GM23338 (cell line): ENCODE results near the gene SETDB2. TPM values are rescaled to one million over a fixed set of nuclear protein-coding genes. Genes with fewer than 3 reads are reported as not detected.

Experiments
- ATAC-seq: fragments of 200-7000 bp; cut with Tn5 transposase; 3 replicates; pipeline ENCODE4 v1.9.1; 2020
- DNase-seq: peaks from one replicate; pipeline ENCODE4 v3.0.0-alpha.2; 2015; ENCODE audit warnings: low spot score
- H2AFZ ChIP-seq: fragments of 200-600 bp; sonication (generic); 2 replicates; pipeline ENCODE4 v1.8.0; 2016; ENCODE audit warnings: antibody characterized with exemption, mild to moderate bottlenecking, moderate library complexity
- H3F3A ChIP-seq: fragments of 200-600 bp; sonication (generic); replicated peaks from 2 replicates; pipeline ENCODE4 v1.8.0; 2017; ENCODE audit warnings: antibody characterized with exemption, mixed run types, low read depth
- H3K27ac ChIP-seq: fragments of 200-600 bp; sonication (generic); 2 replicates; pipeline ENCODE4 v1.6.1; 2016; ENCODE audit warnings: low read depth
- H3K27me3 ChIP-seq: fragments of 200-600 bp; sonication (generic); 2 replicates; pipeline ENCODE4 v1.8.0; 2016; ENCODE audit warnings: mild to moderate bottlenecking, mixed run types, moderate library complexity; ENCODE audit not compliant: insufficient read depth
- H3K36me3 ChIP-seq: fragments of 200-600 bp; sonication (generic); 2 replicates; pipeline ENCODE4 v1.8.0; 2016; ENCODE audit warnings: mild to moderate bottlenecking; ENCODE audit not compliant: insufficient read depth
- H3K4me1 ChIP-seq: fragments of 200-600 bp; sonication (generic); 2 replicates; pipeline ENCODE4 v1.8.0; 2016; ENCODE audit warnings: mild to moderate bottlenecking, moderate library complexity; ENCODE audit not compliant: insufficient read depth
- H3K4me2 ChIP-seq: fragments of 200-600 bp; sonication (generic); 2 replicates; pipeline ENCODE4 v1.7.1; 2017; ENCODE audit warnings: mixed run types
- H3K4me3 ChIP-seq: fragments of 200-600 bp; sonication (generic); 2 replicates; pipeline ENCODE4 v1.6.1; 2016; ENCODE audit warnings: mixed run types
- H3K79me2 ChIP-seq: fragments of 200-600 bp; sonication (generic); replicated peaks from 2 replicates; pipeline ENCODE4 v1.8.0; 2017; ENCODE audit warnings: mild to moderate bottlenecking; ENCODE audit not compliant: insufficient read depth
- H3K9me2 ChIP-seq: fragments of 200-600 bp; sonication (generic); 2 replicates; pipeline ENCODE4 v1.8.0; 2017; ENCODE audit not compliant: insufficient read depth
- H4K20me1 ChIP-seq: fragments of 200-600 bp; sonication (generic); replicated peaks from 2 replicates; pipeline ENCODE4 v1.8.0; 2017; ENCODE audit warnings: mild to moderate bottlenecking; ENCODE audit not compliant: insufficient read depth
- H3K27ac Mint-ChIP-seq: 2 replicates; pipeline ENCODE4 v1.8.0; 2020; ENCODE audit warnings: inconsistent platforms, mild to moderate bottlenecking, moderate library complexity, mixed read lengths
- H3K27me3 Mint-ChIP-seq: 3 replicates; pipeline ENCODE4 v1.8.0; 2022; ENCODE audit warnings: low read depth, mild to moderate bottlenecking, moderate library complexity, mixed read lengths, inconsistent platforms; ENCODE audit not compliant: insufficient read depth, poor library complexity
- H3K36me3 Mint-ChIP-seq: 3 replicates; pipeline ENCODE4 v1.8.0; 2021; ENCODE audit warnings: low read depth, mild to moderate bottlenecking, inconsistent platforms, moderate library complexity, mixed read lengths
- H3K4me1 Mint-ChIP-seq: 3 replicates; pipeline ENCODE4 v1.8.0; 2020; ENCODE audit warnings: mild to moderate bottlenecking, inconsistent platforms, mixed read lengths
- H3K4me3 Mint-ChIP-seq: 3 replicates; pipeline ENCODE4 v1.8.0; 2021; ENCODE audit warnings: moderate library complexity, mild to moderate bottlenecking, inconsistent platforms, mixed read lengths
- H3K9me3 Mint-ChIP-seq: 3 replicates; pipeline ENCODE4 v1.8.0; 2020; ENCODE audit warnings: moderate library complexity, mild to moderate bottlenecking, inconsistent platforms, mixed read lengths
- CREB1 ChIP-seq: fragments of 250-450 bp; sonication (Bioruptor Pico); IDR thresholded peaks from 2 replicates; pipeline ENCODE4 v1.5.0; 2020; ENCODE audit warnings: low read depth, mild to moderate bottlenecking, moderate library complexity
- CTCF ChIP-seq, 2 experiments: fragments of 200-600 bp in 1 of 2; sonication (generic) in 1 of 2; conservative IDR thresholded peaks; 2 replicates each; pipeline versions ENCODE4 v1.5.1 to v1.6.1; 2016 to 2017; ENCODE audit warnings: antibody characterized with exemption in 2 of 2, low read depth in 2 of 2, mild to moderate bottlenecking in 2 of 2, moderate library complexity in 1 of 2
- ETS1 ChIP-seq: IDR thresholded peaks from 2 replicates; pipeline ENCODE4 v1.6.1; 2016; ENCODE audit warnings: antibody characterized with exemption
- EZH2 ChIP-seq: fragments of 200-600 bp; sonication (generic); IDR thresholded peaks from one replicate; pipeline ENCODE4 v1.8.0; 2017; ENCODE audit warnings: antibody characterized with exemption, mild to moderate bottlenecking, low read depth; ENCODE audit not compliant: unreplicated experiment
- EZH2phosphoT487 ChIP-seq: fragments of 200-600 bp; sonication (generic); IDR thresholded peaks from one replicate; pipeline ENCODE4 v1.8.1; 2018; ENCODE audit warnings: antibody characterized with exemption; ENCODE audit not compliant: unreplicated experiment
- JUNB ChIP-seq: IDR thresholded peaks from one replicate; pipeline ENCODE4 v1.6.1; 2016; ENCODE audit warnings: antibody characterized with exemption; ENCODE audit not compliant: unreplicated experiment
- NANOG ChIP-seq: IDR thresholded peaks from 2 replicates; pipeline ENCODE4 v1.6.1; 2016; ENCODE audit warnings: antibody characterized with exemption, borderline replicate concordance
- POLR2AphosphoS5 ChIP-seq: IDR thresholded peaks from 2 replicates; pipeline ENCODE4 v1.6.1; 2016; ENCODE audit warnings: antibody characterized with exemption, low read depth
- REST ChIP-seq: IDR thresholded peaks from one replicate; pipeline ENCODE4 v1.6.1; 2018; ENCODE audit warnings: antibody characterized with exemption; ENCODE audit not compliant: unreplicated experiment
- STAT1 ChIP-seq: IDR thresholded peaks from one replicate; pipeline ENCODE4 v1.6.1; 2016; ENCODE audit warnings: antibody characterized with exemption; ENCODE audit not compliant: unreplicated experiment
- ZNF114 ChIP-seq: fragments of 250-450 bp; sonication (Bioruptor Pico); IDR thresholded peaks from 2 replicates; pipeline ENCODE4 v1.5.0; 2020; ENCODE audit warnings: mild to moderate bottlenecking, moderate library complexity
- ZNF331 ChIP-seq: fragments of 250-450 bp; sonication (Bioruptor Pico); IDR thresholded peaks from 2 replicates; pipeline ENCODE4 v1.5.0; 2020; ENCODE audit warnings: low read depth, mild to moderate bottlenecking, moderate library complexity
- ZNF462 ChIP-seq: fragments of 250-450 bp; sonication (Bioruptor Pico); IDR thresholded peaks from 2 replicates; pipeline ENCODE4 v1.5.0; 2020; ENCODE audit warnings: mild to moderate bottlenecking, moderate library complexity
- polyA plus RNA-seq: library from polyadenylated mRNA; unstranded; fragments of >200 nt; fragmentation: Nextera tagmentation; extraction: Ambion mirVana; gene quantifications from 2 replicates; pipeline ENCODE4 v1.2.1, GENCODE V29; 2016
- total RNA-seq: library from RNA; depleted of rRNA; stranded (reverse); fragments of >200 nt; shearing (Covaris generic); gene quantifications from 2 replicates; pipeline ENCODE4 v1.2.3, GENCODE V29; 2014

The SETDB2 gene
- total and polyA plus RNA-seq, 2 experiments from 2014 or later = 4.6 to 5.8 TPM

GRCh38 chr13:49476529-49476928 lies 32.5 kb downstream of the SETDB2 start:
- Mint-ChIP-seq H3K36me3 (no peaks in the 10 kb centered on the region), H3K4me1 (no peaks in the 10 kb centered on the region), H3K27ac (no peak overlapping the region), H3K4me3 (no peak overlapping the region), H3K9me3 (no peaks in the 10 kb centered on the region), H3K27me3 (no peaks in the 10 kb centered on the region)
- DNase-seq = no peak
- H3K36me3 ChIP-seq = peaks cover 14% of the 10 kb centered on the region; the same call in 1 of the 2 replicates
- H3K4me3 ChIP-seq = no peak overlapping the region
- no peaks in the 10 kb centered on the region for H3K9me2 ChIP-seq
- no peaks in the 10 kb centered on the region for H3K27me3 ChIP-seq
- H2AFZ ChIP-seq = no peak overlapping the region
- no peaks in the 10 kb centered on the region for H3F3A ChIP-seq
- ATAC-seq = no peak
- H4K20me1 ChIP-seq = no peaks in the 10 kb centered on the region
- H3K79me2 ChIP-seq = no peaks in the 10 kb centered on the region
- TF ChIP-seq JUNB = no peak
- no peak for TF ChIP-seq ZNF114 (CRISPR knock-in tag)
- TF ChIP-seq ZNF462 (CRISPR knock-in tag) = no peak
- no peak for TF ChIP-seq CTCF (conservative IDR thresholded peaks at IDR 0.05; ENCODE audit: low read depth in 2 of 2)
- TF ChIP-seq POLR2AphosphoS5 = no peak
- TF ChIP-seq EZH2 = no peak
- no peak for TF ChIP-seq CREB1 (CRISPR knock-in tag)
- no peak for TF ChIP-seq NANOG
- TF ChIP-seq STAT1 = no peak
- no peak for TF ChIP-seq REST
- TF ChIP-seq EZH2phosphoT487 = no peak
- TF ChIP-seq ZNF331 (CRISPR knock-in tag) = no peak
- TF ChIP-seq ETS1 = no peak
- no peak overlapping the region for H3K4me2 ChIP-seq
- H3K27ac ChIP-seq = no peak overlapping the region
- H3K4me1 ChIP-seq = no peaks in the 10 kb centered on the region
